ENCODE data around the gene NUP93.

The NUP93 gene

DNA sequence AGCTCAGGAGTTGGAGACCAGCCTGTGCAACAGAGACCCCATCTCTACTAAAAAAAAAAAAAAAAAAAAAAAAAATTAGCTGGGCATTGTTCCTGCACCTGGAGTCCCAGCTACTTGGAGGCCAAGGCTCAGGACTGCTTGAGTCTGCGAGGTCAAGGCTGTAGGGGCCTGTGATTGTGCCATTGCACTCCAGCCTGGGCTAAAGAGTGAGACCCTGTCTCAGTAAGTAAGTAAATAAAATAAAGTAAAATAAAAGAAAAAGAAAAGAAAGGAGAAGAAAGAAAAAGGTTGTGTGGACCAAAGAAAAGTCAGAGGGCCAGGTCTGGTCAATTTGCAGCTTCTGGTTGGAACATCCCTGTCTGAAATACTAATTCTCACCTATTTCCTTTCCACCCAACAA, 29.3 kb upstream of the NUP93 start:
- TF ChIP-seq, protein P1, sequence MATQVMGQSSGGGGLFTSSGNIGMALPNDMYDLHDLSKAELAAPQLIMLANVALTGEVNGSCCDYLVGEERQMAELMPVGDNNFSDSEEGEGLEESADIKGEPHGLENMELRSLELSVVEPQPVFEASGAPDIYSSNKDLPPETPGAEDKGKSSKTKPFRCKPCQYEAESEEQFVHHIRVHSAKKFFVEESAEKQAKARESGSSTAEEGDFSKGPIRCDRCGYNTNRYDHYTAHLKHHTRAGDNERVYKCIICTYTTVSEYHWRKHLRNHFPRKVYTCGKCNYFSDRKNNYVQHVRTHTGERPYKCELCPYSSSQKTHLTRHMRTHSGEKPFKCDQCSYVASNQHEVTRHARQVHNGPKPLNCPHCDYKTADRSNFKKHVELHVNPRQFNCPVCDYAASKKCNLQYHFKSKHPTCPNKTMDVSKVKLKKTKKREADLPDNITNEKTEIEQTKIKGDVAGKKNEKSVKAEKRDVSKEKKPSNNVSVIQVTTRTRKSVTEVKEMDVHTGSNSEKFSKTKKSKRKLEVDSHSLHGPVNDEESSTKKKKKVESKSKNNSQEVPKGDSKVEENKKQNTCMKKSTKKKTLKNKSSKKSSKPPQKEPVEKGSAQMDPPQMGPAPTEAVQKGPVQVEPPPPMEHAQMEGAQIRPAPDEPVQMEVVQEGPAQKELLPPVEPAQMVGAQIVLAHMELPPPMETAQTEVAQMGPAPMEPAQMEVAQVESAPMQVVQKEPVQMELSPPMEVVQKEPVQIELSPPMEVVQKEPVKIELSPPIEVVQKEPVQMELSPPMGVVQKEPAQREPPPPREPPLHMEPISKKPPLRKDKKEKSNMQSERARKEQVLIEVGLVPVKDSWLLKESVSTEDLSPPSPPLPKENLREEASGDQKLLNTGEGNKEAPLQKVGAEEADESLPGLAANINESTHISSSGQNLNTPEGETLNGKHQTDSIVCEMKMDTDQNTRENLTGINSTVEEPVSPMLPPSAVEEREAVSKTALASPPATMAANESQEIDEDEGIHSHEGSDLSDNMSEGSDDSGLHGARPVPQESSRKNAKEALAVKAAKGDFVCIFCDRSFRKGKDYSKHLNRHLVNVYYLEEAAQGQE (IDR thresholded peaks at IDR 0.05; ENCODE audit: insufficient read depth in 1 of 2, low read depth in 2 of 2, low read length in 2 of 2) = no peak
- TF ChIP-seq TAF1 (IDR thresholded peaks at IDR 0.05; ENCODE audit: borderline replicate concordance, insufficient read depth, low read length) (no peak), SIN3A (IDR thresholded peaks at IDR 0.05; ENCODE audit: borderline replicate concordance, insufficient read depth, low read length) (no peak), FOXP2 (optimal IDR thresholded peaks at IDR 0.05; ENCODE audit: borderline replicate concordance, extremely low read depth, extremely low read length, insufficient read depth) (no peak), POLR2AphosphoS5 (IDR thresholded peaks at IDR 0.05; ENCODE audit: low read depth, low read length) (no peak)

DNA sequence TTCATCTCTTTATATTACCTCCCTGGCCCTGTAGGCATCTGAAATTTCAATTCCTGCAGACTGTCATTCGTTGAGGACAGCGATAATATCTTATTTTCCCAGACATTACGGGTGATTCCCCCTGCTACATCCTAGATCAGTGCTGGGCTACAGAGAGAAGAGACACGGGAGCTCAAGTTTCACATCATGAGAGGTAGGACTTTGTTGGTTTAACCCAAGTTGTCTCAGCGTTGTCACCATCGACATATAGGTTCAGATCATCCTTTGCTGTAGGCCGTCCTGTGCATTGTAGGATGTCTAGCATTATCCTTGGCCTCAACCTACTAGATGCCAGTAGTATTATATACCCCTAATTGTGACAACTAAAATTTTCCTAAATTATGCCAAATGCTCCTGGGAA, 28.4 kb upstream of the NUP93 start:
- TF ChIP-seq FOXP2 (optimal IDR thresholded peaks at IDR 0.05; ENCODE audit: borderline replicate concordance, extremely low read depth, extremely low read length, insufficient read depth) (no peak), TAF1 (IDR thresholded peaks at IDR 0.05; ENCODE audit: borderline replicate concordance, insufficient read depth, low read length) (no peak), SIN3A (IDR thresholded peaks at IDR 0.05; ENCODE audit: borderline replicate concordance, insufficient read depth, low read length) (no peak), POLR2AphosphoS5 (IDR thresholded peaks at IDR 0.05; ENCODE audit: low read depth, low read length) (no peak)
- TF ChIP-seq, protein P1 (IDR thresholded peaks at IDR 0.05; ENCODE audit: insufficient read depth in 1 of 2, low read depth in 2 of 2, low read length in 2 of 2) = no peak

DNA sequence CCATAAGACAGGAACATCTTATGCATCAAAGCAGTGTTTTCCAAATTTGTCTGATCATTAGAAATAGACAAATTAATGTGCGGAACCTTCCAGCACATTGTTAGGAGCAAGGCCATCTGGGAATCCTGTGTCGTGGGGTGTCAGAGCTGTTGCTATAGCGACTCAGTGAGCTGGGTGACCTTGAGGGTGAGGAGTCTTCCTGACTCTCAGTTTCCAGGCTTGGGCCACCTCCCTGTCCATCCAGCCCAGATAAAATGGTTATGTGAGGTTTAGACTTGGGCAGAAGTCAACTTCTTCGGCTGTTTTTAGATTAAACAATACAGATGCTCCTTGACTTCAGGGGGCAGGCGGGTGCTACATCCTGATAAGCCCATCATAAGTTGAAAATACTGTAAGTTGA, 27.1 kb upstream of the NUP93 start:
- TF ChIP-seq SIN3A (IDR thresholded peaks at IDR 0.05; ENCODE audit: borderline replicate concordance, insufficient read depth, low read length) = no peak
- TF ChIP-seq POLR2AphosphoS5 (IDR thresholded peaks at IDR 0.05; ENCODE audit: low read depth, low read length) = no peak

DNA sequence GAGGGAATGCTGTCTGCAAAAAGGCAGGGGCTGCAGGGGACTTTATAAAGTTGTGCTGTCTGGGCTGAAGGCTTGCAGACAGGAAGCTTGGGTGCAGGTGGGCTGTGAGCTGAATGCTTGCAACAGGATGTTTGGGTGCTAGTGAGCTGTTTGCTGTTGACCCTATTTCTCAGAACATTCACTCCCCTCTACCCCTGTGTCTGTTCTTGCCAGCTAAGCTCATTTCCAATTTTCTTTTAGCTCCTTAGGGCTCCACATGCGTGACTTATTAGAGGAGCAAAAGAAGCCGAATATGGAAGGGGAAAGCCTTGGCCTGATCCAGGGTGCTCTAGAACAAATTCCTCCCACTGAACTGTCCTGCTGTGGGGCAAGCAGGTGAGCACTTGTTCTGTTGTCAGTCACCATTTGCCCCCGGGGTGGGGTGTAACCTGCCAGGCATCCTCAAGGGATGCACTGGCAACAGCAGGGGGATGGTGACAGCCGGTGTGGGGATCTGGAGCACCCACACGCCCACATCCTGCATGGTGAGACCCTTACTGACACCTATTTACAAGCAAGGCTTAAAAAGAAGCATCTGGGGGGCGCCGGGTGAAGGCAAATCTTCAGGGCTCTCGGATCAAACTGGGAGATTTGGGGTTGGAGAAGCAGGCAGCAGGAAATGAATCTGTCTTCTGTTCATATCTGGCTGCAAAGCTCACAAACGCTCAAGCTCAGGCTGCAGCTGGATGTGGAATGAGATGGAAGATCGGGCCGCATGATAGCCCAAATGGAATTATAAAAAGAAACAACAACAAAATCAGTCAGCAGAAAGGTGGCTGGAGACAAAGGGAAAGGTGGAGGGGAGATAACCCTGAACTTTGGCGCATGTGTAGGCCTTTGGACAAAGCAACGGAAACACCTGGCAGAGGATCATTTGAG, 21.1 kb upstream of the NUP93 start:
- TF ChIP-seq POLR2AphosphoS5 (IDR thresholded peaks at IDR 0.05; ENCODE audit: low read depth, low read length) (no peak), SIN3A (IDR thresholded peaks at IDR 0.05; ENCODE audit: borderline replicate concordance, insufficient read depth, low read length) (no peak), FOXP2 (optimal IDR thresholded peaks at IDR 0.05; ENCODE audit: borderline replicate concordance, extremely low read depth, extremely low read length, insufficient read depth) (no peak), TAF1 (IDR thresholded peaks at IDR 0.05; ENCODE audit: borderline replicate concordance, insufficient read depth, low read length) (no peak)
- TF ChIP-seq, protein P1 (IDR thresholded peaks at IDR 0.05; ENCODE audit: insufficient read depth in 1 of 2, low read depth in 2 of 2, low read length in 2 of 2) = no peak

DNA sequence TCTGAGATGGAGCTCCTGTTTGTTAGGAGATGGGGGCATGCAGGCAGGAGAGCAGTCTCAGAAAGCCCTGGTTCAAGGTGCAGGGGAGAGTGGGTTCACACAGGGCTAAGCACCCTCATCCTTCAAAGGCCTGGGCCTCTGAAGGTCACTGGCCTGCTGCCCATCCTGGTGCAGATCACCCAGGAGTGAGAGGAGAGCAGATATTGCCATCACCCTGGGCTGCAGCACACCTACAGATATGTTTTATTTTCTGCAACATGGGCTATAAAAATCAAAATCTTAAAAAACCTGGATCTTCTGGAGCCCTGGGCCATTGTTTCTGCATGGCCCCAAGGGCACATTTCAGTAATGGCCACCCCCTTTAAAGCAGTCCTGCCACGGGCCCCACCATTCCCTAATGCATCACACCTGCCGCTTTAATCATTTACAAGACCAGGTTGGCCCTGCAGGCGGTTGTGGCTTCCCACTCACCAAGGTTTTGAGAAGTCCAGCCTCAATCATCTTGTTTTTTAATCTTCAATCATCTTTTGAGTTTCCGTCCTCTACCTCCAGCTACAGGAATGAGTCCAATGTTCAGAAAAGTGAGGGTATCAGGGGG, 20.4 kb upstream of the NUP93 start:
- no peak for TF ChIP-seq POLR2AphosphoS5 (IDR thresholded peaks at IDR 0.05; ENCODE audit: low read depth, low read length)

DNA sequence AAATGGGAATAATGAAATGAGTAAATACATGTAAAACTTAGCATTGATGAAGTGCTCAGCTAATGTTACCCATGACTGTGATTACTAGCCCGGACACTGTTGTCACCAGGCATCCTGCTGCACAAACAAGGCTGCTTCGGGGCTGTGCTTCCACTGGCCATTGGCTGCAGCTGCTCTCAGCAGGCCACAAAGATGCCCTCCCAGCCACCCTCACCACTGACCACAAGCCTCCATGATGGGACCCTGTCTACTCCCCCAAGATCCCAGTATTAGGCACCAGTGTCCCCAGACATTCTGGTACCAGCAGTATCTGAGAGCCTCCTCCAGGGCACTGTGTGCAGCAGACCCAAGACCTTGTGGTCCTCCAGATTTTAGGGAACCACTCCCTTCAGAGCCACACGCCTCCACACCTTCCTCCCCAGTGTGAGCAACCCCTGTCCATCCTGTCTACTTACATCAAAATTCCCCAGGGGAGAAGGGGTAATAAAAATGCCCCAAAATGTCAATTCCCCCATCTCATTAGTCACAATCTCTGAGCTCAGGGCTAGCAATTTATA, 19.7 kb upstream of the NUP93 start:
- no peak for TF ChIP-seq TAF1 (IDR thresholded peaks at IDR 0.05; ENCODE audit: borderline replicate concordance, insufficient read depth, low read length)
- TF ChIP-seq SIN3A (IDR thresholded peaks at IDR 0.05; ENCODE audit: borderline replicate concordance, insufficient read depth, low read length) = no peak
- TF ChIP-seq FOXP2 (optimal IDR thresholded peaks at IDR 0.05; ENCODE audit: borderline replicate concordance, extremely low read depth, extremely low read length, insufficient read depth) = no peak
- TF ChIP-seq, protein P1 (IDR thresholded peaks at IDR 0.05; ENCODE audit: insufficient read depth in 1 of 2, low read depth in 2 of 2, low read length in 2 of 2) = no peak
- no peak for TF ChIP-seq POLR2AphosphoS5 (IDR thresholded peaks at IDR 0.05; ENCODE audit: low read depth, low read length)

Data from PFSK-1 (cell line).